ENCODE measurements around the gene VANGL2.

Gene VANGL2

DNA sequence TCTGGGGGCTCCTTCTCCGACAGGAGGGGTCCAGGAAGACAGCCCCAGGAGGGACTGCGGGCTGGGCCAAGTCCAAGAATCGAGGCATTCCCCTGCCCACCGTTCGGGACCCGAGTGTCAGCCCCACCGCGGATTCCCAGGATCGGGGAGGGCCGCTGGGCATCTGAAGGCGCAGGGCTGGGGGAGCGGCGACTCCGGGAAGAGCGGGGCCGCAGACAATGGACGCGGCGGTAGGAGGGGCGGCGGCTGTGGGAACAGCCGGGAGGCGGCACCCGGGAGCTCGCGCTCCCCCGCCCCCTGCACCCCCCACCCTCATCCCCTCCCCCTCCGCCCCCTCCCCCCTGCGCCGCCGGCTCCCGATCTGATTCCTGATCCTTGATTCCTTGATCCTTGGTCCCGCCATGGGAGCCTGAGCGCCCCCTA is at the start of gene VANGL2:
Gene VANGL2 (plus strand): TSS at position 342 of the 423 bp plus-strand sequence. CDS start 15,274 bp downstream, outside the sequence.
- no peak for FAIRE-seq
- no peak for DNase-seq (ENCODE audit: low spot score)

DNA sequence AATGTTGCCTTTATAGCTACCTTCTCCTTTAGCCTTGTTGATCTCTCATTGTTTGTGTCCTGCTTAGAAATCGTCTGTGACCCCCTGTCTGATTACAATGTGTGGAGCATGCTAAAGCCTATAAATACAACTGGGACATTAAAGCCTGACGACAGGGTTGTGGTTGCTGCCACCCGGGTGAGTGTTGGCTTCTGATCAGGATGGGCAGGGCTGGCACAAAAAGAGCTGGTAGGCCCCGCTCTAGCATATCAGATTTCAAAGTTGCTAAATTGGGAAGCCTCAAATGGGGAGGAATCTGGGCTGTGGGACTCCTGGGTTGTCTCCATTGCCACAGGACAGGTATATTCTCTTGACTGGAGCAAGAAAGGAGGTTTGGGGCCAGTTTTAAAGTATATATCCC is 48.7 kb upstream of the VANGL2 start:
- DNase-seq (ENCODE audit: low spot score), result no peak
- no peak for FAIRE-seq

DNA sequence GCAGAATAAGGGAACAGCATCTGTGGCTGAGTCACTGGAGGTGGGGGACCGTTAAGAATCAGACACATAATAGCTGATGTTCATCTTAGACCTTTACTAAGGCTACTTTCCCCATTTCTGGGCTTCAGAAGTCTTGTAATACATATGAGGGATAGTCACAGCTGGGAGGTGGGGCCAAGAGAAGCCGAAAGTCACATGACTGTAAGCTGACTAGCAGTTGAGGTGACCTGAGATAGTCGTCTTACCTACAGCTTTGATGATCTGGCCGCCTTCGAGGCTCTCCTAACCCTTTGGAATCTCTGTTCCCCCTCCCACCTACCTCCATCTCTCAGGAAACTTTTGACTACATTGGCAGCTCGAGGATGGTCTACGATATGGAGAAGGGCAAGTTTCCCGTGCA is 47.8 kb upstream of the VANGL2 start:
- no peak for FAIRE-seq

DNA sequence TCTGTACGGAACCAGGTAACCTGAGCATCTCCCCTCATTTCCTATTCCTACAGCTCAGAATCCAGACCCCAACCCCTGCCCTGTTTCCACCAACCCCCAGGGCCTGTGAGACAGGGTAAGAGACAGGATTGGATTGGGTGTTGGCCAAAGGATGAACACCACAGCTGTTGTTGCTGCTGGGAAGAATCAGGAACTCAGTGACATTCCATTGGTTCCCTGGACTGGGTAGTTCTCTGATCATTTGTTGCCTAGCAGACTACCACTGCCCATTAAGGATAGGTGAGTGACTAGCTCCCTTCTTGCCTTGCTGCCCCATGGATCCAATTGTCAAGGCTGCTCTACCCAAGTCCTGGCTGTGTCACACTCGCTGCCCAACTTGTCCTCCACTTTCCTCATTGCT is 47.1 kb upstream of the VANGL2 start:
- FAIRE-seq, result no peak
- DNase-seq (ENCODE audit: low spot score), result no peak

More for the DNA sequence above, 47.8 kb upstream of the VANGL2 start:
- no peak for DNase-seq (ENCODE audit: low spot score)

DNA sequence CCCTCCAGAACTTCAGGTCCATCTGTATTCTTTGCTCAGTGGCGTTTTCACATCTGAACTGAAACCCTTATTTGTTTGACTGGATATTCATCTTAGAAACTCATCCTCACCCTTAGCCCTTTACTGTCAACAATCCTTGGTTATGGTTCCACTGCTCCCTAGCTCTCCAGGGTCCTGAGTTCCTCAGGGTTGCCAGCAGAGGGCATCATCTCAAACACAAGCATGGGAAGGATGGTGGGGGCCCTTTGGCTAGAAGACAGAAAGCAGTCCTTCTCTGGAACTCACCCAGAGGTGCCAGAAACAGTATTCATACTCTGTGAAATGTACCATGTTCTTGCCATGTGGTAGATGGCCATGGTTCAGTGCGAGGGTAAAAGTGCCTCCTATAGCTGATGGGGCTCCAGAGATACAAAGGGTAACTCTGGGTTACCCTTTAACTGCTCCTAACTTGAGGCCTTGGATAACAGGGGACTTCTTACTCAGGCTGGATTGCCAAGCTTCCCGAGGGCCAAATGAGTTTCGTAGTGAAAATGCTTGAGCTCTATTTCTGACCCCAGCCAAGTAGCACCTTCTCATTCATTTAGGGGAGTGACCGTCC is 45.9 kb upstream of the VANGL2 start:
- FAIRE-seq (no peak), DNase-seq (ENCODE audit: low spot score) (no peak)

DNA sequence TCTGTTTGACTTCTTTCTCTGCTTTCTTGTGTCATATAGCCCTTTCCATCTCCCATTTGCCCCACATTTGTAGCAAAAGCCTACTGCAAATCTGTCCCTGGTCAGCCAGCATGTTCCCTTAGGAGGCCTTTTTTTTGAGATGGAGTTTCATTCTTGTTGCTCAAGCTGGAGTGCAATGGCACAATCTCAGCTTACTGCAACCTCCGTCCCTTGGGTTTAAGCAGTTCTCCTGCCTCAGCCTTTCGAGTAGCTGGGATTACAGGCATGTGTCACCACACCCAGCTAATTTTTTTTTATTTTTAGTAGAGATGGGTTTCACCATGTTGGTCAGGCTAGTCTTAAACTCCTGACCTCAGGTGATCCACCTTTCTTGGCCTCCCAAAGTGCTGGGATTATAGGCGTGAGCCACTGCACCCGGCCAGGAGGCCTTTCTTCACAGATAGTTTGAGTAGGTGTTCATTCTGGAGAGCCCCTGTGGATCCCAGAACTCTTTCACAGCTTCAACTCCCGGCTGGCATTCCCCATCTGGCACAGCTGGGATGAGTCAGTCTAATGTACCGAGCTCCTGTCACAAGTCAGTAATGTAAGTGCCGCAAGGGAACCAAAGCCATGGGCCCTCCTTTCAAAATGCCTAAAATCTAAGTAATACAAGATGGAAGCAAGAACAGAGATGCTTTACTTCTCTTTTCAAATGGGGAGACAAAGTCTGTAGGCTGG is 42.9 kb upstream of the VANGL2 start:
- no peak for FAIRE-seq
- no peak for DNase-seq (ENCODE audit: low spot score)

DNA sequence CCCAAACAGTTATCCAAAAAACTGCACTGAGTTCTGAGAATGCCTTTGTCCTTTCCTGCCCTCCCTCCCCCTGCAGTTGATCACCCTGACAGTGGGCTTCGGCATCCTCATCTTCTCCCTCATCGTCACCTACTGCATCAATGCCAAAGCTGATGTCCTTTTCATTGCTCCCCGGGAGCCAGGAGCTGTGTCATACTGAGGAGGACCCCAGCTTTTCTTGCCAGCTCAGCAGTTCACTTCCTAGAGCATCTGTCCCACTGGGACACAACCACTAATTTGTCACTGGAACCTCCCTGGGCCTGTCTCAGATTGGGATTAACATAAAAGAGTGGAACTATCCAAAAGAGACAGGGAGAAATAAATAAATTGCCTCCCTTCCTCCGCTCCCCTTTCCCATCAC is 42.3 kb upstream of the VANGL2 start:
- no peak for FAIRE-seq

DNA sequence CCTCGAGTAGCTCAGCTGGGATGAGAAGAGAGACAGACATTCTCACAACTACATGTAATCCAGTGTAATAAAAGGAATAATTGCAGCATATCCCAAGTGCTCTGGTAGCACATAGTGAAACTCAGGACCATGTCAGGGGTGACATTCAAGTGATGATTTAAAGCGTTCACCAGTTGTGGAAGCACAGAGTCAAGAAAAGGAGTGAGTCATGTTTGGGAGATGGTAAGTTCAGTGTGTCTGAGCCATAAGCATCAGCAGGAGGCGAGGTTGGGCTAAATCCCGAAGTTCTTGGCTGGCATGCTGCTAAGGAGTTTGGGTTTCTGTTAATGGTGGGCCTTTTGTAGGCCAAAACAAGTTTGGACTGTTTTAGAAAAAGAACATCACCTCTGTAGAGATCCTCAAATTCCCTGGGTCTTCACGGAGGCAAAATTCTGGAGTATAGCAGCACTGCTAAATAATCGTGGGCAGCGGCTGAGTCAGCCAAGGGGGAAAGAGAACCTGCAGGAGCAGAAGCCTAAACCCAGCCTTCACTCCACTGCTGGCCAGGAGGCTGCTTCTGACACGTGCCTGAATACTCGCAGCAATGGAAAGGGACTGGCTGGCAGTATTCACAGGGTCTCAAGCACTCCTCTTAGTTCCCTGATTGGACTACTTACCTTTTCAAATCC is 40.7 kb upstream of the VANGL2 start:
- DNase-seq (ENCODE audit: low spot score), result no peak
- no peak for FAIRE-seq

More for the DNA sequence above, 42.3 kb upstream of the VANGL2 start:
- DNase-seq (ENCODE audit: low spot score), result no peak

DNA sequence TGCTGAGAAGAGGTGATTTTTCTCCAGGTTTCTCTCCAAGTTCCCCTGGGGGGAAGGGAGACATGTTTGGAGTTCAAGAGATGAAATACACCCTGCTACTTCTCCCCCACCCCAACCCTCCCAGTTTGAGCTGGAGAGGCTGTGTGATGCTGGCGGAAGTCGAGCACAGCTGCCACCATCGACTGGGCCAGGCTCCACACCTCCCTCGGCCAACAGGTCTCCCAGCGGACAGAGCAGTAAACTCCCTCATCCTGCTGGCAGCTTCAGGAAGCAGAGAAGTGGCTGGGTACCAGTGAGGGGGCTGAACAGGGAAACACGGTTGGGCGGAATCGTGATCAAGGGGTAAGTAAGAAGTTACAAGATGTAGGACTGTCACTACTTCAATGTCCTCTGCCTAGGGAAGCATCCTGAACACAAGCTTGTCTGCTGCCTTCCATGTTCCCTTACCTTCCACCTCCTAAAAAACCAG is 40.1 kb upstream of the VANGL2 start:
- FAIRE-seq, result no peak
- DNase-seq (ENCODE audit: low spot score), result no peak

DNA sequence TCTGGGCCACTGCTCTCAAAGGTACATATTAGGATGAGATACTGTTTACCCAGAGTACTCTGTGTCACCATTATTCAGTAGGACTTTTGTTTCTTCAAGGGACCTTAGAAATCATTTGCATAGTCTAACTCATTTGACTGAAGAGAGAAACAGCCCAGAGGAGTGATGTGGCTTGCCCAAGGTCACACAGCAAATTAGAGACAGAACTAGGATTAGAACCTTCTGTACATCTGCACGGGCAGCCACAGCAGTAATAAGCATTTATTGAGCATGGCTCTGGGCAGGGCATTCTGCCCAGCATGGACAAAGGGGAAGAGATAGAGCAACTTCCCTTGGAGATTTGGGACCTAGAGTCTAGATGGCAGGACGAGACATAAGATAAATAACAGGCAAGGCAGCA is 39.2 kb upstream of the VANGL2 start:
- FAIRE-seq (no peak), DNase-seq (ENCODE audit: low spot score) (no peak)

DNA sequence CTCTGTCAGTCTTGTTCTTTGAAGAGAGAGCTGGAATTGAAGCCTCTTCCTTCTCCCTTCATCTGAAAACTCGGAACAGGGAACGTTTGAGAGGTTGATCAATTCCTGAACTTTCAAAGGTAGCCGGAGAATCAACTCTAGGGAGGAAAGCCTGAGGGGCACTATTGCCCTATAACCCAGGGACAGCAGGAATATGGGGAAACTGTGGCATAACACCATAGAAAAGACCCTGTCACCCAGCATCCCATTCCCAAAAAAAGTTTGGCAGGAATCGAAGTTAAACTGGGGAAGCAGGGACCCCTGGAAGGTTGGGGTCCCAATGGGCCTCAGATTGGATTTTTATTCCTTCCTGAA is 38.6 kb upstream of the VANGL2 start:
- no peak for FAIRE-seq
- no peak for DNase-seq (ENCODE audit: low spot score)

DNA sequence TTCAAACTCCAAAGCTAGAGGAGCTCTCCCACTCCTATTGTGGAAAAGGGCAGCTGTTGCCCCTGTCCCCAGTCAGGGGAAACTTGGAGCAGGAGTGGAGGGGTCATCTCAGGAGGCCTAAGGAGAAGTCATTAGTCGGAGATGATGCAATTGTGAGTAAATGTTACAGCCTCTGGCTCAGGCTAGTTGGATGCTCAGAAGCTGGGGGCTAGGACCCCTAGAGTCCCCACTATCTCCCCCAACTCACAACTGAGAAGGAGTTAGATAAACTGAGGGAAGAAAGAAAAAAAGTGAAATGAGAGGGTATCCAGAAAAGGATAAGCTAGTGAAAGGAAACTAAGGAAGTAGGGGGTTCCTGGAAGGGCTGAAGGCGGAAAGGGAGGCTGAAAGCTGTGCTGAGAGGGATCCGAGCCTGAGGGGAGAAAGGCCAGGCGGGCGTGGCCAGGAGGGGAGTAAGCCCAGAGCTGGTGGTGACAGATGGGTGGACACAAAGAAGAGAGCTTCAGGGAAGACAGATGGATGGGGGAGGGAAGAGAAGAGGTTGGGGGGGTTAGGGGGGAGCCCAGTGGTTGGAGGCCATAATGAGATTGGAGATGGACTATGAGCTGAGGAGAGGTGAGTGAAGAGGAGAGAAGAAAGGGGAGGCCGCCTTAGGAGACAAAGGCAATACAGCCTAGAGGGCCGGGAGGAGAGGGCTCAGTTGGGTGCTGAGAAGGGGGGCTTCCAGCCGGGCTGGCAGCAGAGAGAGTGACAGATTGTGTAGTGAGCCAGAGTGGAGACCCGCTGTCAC is 38.0 kb upstream of the VANGL2 start:
- DNase-seq (ENCODE audit: low spot score) (no peak), FAIRE-seq (no peak)

DNA sequence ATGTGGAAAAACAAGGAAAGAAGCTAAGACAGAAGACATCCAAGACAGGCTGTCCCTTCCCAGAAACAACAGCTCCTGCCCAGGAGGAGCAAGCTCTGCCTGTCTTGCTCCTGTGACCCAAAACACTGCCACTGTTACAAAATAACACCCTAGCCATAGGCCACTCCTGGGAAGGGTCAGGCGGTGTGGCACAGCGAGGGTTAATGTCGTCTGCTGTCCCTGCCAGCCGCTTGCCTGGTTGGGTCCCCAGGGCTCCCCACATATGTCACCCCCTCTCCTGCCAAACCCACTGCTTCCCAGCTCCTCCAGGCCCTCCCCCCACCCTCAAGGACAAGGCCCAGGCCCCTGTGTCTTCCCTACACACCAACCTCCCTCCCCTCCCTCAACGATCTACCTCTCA is 37.4 kb upstream of the VANGL2 start:
- FAIRE-seq (no peak), DNase-seq (ENCODE audit: low spot score) (no peak)

DNA sequence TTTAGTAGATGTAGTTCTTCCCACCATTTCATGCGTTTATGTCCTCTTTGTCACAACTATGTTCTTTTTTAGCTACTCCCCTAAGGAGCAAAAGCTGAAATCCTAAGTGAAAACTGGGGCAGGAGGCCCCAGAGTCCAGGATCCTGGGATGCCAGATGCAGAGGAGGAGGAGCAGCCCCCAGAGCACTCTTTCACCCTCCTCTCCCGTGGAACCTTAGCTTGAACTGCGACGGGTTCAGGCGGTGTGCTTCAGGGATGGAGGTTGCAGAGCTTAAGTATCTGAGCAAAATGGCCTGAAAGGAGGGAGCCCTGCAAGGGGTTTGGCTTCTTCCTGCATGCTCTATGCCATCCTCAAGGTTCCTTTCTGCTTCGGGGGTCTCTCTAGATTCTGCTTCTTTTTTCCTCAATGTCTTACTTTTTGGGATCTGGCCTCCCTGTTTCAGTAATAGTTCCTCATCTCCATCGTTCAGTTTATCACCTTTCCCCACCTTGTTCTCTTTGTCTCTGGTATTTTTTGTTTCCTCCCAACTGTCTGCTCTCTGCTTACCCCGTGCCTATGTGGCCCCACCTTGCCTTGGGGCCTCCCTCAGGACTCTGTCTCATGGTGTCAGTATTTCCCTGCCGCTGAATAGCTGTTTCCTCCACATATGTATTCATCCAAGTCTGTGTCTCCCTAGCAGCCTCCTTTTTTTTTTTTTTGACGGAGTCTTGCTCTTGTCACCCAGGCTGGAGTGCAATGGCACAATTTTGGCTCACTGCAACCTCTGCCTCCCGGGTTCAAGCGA is 36.2 kb upstream of the VANGL2 start:
- FAIRE-seq, result no peak

DNA sequence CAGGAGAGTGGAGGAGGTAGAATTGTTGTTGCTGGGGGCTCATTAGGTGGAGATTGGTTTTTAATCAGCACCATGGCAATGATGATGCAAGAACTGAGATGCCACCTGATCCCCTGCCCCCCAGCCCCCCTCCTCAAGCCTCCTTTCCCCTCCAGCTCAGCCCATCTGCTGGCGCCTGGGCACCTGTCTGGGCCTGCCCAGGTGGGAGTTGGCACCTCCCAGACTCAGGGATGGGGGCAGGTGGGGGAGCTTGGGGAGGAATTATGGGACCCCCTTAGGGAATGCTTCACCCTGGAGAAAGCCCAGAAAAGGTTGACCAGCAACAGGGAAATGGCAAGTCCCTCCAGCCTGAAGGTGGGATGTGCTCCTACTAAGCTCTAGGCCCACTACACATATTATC is 35.0 kb upstream of the VANGL2 start:
- no peak for DNase-seq (ENCODE audit: low spot score)
- no peak for FAIRE-seq

More for the DNA sequence above, 36.2 kb upstream of the VANGL2 start:
- no peak for DNase-seq (ENCODE audit: low spot score)

DNA sequence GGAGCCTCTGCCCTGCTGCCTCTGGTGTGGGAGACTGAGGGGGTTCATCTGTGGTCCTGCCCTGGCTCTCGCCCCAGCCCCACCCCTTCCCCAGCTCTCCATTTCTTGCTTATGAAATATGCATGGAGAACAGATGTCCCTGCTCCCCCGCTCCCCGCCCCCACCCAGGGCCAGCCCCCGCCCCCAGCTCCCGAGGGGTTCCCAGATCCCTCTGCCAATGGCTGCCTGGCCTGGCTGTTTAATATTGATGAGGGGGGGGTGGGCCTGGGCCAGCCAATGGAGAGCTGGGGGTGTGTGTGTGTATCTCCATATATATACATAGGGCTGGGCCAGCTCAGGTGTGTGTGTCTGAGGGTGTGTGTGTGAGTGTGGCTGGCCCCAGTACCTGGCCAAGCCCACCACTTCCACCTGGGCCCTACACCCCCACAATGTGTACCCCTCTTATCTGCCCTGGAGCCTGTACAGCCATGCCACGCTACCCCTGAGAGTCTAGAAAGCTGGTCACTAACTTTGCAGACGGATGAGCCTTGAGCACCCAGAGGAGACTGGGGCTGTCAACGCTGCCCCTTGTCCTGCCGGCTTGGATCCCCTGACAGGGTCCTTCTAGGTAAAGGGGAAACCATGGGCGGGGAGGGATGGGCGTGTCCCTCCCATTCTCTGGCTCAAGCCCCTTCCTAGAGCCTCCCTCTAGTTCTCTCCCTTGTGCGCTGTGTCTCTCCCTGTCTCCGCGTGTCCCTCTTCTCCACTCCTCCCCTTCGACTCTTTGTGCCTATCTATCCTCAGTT is 33.4 kb upstream of the VANGL2 start, which contains the start of gene NHLH1:
Gene NHLH1 (plus strand): TSS at position 341 of the 785 bp plus-strand sequence. CDS start 3,661 bp downstream, outside the sequence.
- no peak for DNase-seq (ENCODE audit: low spot score)
- no peak for FAIRE-seq

DNA sequence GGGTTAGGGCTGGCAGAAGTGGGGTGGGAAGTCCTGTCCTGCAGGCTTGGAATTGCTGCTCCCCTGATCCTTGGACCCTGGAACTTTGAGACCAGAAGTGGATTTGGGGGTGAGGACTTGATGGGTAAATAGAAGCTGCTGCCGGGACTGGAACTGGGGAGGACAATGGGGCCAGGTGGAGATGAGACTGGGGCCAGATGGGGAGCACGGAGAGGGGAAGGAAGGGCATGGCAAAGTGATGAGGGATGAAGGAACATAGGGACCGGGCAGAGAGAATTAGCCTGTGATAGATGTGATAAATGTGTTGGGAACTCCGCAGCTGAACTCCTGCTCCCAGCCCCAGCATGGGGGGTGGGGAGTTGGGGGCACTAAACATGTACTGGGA is 32.9 kb upstream of the VANGL2 start:
- DNase-seq (ENCODE audit: low spot score) (no peak), FAIRE-seq (no peak)

DNA sequence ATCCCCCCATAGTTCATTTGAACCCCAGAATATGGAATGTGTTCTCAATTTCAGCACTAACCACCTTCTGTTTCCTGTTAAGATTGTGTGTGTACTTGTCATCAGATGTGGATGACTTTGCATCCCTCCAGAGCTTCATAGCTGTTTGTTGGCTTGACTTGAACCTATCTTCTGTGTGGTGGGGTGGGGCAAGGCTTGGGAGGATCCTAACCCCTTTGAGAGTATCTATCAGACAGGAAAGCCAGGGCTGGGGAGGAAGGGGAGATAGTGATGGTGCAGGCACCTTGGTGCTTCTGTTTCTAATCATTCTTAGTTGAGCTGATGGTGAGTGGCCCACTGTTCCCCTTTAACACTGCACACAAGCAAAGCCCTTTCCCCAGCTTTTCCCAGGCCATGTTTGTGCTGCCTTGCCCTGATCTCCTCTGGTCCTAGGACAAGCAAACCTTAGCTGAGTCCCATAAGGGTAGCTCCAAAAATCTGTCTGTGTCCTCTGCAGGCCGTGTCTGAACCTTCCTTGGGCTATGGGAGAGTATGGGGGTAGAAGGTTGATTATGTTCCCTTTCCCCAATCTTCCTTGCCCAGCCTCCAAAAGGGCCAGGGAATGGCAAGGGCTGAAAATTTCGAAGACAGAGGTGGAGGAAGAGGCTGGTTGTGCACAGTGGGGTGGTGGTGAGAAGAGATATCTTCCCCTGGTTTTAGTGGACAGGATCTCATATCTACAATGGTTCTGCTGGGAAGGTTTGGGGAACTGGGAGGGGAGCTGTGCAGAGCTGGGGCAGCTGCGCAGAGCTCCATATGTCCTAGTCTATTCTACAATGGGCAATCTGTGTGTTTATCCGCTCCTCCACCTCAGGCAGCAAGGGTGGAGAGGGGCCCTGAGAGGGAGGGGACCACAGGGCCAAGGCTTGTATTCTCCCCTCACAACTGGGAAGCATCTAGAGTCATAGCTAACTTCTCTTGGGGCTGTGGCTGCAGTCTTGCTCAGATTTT is 32.1 kb upstream of the VANGL2 start:
- FAIRE-seq, result no peak

DNA sequence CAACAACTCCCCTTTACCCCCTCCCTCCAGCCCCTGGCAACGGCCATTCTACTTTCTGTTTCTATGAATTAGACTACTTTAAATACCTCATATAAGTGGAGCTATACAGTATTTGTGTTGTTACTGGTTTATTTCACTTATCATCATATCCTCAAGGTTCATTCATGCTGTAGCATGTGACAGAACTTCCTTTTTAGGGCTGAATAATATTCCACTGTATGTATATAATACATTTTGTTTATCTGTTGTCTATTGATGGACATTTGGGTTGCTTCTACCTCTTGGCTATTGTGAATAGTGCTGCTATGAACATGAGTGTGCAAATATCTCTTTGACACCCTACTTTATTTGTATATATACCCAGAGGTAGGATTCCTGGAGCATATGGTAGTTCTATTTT is 31.3 kb upstream of the VANGL2 start:
- FAIRE-seq (no peak), DNase-seq (ENCODE audit: low spot score) (no peak)

More for the DNA sequence above, 32.1 kb upstream of the VANGL2 start:
- DNase-seq (ENCODE audit: low spot score), result no peak

Data from RCC 7860 (cell line).